GM18517 (cell line): Measurements from ENCODE around the gene RAB11FIP4.

Source experiments
- ATAC-seq: cut with Tn5 transposase; IDR thresholded peaks from one replicate; pipeline ENCODE4 v1.9.1; 2021; ENCODE audit warnings: mild to moderate bottlenecking, moderate library complexity; ENCODE audit not compliant: unreplicated experiment

Gene RAB11FIP4

DNA sequence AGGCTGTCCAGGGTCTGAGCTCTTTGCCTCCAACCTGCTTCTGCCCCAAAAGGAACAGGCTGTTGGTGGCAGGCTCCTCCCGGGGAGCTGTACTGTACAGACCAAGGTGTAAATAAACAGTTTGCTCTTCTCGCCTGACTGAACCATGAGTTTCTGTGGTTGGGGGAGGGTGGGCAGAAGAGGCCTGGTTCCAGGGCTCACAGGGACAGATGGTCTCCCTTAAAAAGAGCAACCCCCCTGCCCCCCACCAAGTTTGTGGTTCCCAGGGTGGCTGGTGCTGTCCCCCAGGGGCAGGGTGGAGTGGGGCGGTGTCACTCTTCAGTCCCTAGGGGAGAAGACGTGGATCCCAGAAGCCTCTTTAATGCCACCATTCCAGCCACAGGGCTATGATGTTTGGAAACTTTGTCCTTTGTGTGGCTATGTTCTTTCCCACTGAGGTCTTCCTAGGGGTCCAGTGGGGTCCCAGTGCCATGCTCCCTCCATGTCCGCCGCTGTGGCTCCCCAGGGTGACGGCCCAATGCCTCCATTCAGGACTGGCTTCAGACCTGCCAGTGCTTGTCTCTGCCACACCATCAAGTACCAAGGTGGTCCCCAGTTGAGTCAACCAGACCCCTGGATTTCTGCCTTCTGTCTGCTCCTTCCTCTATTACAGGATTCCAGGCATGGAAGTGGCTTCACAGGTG, 146.7 kb downstream of the RAB11FIP4 start:
- ATAC-seq = peak; percentile 61

DNA sequence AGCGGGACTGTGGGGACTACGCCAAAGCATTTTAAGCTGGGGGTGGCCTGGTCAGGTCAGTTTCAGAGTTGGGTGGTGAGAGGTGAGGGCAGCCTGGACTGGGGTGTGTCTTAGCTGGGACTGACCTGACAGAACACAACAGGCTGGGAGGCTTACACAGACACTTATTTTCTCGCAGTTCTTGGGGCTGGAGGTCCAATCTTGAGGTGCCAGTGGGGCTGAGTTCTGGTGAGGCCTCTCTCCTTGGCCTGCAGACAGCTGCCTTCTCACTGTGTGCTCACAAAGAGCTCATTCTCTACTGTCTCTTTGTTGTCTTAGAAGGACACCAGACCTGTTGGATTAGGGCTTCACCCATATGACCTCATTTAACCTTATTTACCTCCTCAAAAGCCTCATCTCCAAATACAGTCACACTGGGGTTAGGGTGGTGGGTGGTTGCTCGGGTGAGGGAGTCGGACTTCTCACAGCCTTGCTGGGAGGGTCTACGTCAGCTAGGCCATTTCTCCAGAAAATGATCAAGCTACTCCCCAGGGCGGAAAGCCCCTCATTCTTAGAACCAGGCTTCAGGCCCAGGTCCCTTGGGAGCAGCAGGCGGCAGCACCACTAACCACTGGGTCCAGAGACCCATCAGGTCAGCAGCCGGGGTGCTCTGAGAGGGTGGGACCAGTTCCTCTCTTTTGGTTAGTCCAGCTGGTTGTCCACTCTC, 149.3 kb downstream of the RAB11FIP4 start:
- no peak for ATAC-seq

DNA sequence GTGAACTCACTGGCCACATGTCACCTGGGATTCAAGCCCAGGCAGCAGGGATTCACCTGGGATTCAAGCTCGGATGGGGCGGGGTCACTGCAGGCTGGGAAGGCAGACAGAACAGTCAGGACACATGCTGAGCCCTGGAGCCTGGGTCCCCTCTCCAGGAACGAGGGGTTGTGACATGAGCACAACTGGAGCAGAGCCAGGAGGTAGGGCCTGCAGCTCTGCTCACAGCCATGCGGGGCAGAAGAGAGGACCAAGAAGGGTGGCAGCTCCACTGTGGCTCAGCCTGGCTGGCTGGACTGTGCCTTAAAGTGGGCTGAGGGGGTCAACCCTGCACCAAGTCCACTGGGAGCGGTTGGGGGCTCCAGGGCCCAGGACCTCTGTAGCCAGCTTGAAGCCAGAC, 150.1 kb downstream of the RAB11FIP4 start:
- ATAC-seq = no peak

DNA sequence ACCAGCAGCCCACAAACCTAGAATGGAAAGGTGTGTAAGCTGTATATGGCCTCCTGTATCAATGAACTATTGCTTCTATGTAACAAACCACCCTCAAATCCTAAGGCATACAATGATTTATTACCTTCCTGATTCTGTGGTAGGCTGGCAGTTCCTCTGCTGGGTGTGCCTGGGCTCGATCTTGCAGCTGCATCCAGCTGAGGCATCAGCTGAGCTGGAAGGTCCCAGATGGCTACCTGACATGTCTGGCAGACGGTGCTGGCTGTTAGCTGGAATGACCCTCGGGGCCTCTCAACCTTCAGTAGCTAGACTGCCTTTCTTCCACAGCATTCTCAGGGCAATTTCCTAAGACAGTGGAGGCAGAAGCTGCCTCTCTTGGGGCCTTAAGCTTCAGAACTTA, 152.7 kb downstream of the RAB11FIP4 start:
- ATAC-seq = no peak

DNA sequence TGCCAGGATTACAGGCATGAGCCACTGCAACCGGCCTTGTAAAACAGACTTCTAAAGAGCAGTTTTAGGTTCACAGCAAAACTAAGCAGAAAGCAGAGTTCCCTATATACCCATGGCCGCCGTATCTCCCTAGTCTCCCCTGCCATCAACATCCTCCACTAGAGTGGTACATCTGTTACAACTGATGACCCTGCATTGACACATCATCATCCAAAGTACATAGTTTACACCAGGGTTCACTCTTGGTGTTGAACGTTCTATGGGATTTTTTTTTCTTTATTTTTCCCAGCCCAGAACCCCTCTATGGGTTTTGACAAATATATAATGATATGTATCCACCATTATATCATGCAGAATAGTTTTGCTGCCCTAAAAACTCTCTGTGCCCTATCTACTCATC, 155.2 kb downstream of the RAB11FIP4 start:
- no peak for ATAC-seq

DNA sequence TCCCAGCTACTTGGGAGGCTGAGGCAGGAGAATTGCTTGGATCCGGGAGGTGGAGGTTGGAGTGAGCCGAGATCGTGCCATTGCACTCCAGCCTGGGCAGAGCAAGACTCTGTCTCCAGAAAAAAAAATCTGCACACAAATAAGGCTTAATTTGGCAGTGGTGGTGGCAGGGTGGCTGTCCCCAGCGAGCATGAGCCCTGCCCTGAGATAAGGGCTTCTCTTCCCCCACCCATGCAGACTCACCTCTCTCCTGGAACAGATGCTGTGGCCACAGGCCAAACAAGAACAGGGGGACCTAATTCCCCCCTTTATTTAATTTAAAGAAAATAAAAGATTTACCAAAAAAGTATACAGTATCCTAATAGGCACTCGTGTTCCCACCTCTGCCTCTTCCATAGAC, 157.2 kb downstream of the RAB11FIP4 start:
- ATAC-seq = no peak

DNA sequence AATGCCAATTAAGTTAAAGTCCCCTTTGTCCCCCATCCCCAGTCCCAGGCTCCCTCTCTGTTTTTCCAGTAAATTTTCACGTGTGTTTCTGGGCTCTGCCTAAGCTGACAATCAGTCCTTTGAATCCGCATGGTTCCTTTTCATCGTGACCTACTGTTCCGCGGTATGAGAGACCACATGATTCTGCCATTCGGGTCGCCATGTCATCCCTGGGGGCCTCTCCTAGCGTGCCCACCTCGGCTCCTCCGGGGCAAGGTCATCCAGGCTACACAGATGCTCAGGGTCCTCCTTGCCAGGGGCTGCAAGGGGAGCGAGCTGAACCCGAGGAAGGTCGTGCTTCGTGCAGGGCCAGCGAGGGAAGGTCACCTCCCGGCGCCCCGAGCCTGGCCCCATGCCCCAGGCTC, 157.6 kb downstream of the RAB11FIP4 start:
- ATAC-seq = peak; percentile 13

DNA sequence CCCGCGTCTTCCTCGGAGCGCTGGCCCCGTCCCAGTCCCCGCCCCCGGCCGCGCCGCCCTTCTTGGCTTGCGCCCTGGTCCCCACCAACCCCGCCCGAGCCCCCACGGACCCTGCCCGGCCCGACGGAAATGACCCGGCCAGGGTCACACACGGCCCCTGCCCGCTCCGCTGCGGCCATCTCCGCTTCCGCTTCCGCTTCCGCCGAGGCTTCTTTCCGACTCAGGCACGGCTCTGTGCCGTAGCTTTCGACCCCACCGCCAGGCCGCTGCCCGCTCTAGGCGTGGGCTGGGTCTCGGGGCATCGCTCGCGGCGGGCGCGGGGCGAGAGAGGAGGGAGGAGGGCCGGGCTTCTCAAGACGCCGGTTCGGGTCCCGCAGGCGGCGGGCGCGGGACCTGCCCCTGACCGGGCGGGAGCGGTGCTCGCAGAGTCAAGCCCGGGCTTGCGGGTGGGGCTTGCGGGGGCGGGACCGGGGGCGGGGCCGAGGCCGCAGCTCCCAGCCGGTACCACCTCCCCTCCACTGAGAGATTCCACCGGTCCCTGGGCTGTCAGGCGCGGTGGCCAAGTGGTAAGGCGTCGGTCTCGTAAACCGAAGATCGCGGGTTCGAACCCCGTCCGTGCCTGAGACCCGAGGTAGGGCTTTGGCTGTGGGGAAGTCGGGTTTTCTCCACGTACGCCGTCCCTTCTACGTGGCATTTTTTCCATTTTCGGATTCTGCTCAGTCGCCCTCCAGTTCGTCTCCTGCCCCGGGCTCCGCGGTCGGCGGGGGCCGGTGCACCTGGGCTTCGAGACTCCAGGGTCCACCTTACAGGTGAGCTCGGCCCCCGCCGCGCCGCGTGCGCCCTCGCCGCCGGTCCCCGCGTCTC, 158.3 kb downstream of the RAB11FIP4 start:
- peak; percentile 82 for ATAC-seq

DNA sequence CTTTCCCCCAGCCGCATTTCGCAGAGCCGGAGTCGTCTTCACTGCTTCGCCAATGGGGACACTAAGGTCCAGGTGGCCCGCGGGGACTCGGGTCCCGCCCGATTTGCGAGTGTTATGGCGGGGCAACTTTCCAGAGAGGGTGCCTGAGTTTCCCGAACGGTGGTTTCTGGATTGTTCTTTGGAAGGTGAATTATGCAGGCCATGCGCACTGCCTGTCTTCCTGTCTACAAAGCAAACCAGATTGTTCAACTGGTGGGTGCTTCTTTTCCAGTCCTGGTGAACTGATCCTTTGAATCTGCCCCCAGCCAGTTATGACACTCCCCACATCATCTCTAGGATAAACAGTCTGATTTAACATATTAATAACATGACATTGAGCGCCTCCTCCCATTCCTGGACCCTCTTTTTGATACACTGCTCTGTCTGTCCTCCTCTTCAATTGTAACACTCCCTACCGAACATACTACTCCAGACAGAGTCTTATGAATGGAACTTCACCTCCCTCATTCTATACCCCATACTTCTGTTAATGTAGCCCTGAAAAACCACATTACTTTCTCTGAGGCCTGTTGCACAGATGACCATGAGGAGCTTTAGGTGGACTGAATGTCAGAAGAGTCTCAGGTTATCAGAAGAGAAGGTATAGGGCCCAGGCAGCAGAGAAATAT, 159.0 kb downstream of the RAB11FIP4 start:
- ATAC-seq = peak; percentile 6

DNA sequence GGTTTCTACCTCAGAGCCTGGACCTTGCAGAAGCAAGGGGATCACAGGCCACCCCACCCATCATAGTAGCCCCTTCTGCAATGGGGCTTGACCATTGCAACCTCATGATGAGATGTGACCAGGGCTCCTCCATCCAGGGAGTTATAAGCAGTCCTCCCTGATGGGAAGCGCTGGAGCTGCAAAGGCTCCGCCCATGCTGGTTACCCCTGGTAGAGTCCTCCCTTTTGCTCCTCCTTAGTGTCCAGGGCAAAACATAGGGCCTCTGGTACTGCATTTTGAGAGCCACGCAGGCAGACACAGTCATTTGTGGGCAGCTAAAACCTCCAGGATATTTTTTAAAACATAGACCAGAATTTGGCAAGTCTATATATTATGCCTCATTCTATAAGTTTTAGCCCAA, 161.1 kb downstream of the RAB11FIP4 start:
- ATAC-seq = no peak

DNA sequence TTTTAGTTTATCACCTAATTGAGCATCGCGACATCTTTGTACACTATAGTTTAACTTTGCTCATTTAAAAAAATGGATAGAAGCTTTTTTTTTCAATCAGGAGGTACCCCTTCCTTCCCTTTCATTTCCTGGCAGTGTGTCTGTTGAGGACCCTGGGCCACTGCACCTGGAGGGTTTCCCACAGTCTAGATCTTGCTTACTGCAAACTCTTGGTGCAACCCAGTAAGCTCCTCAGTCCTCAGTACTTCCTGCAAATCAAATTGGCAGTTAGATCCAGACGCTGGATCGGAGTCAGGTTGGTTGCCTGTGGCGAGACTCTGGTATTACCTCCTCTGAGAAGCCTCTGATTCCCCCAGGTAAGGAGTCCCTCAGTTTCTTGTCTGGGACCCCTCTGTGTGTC, 162.0 kb downstream of the RAB11FIP4 start:
- no peak for ATAC-seq

DNA sequence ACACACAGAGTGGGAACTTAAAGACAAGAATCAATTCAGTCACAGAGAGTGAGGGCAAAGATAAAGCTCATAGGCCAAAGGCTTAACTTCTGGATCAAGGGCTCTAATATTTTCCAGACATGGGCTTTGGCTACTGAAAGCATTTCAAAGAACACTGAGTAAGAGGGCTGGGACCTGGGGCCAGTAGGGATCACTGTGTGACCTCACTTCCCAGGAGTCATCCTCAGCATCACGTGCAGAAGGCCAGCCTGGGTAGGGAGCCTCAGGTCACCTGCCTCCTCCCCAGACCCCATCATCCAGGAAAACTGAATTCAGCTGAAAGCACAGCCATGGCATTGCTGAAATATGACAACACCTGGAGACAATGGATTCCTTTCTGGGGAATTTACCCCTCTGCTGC, 163.5 kb downstream of the RAB11FIP4 start:
- ATAC-seq = no peak

DNA sequence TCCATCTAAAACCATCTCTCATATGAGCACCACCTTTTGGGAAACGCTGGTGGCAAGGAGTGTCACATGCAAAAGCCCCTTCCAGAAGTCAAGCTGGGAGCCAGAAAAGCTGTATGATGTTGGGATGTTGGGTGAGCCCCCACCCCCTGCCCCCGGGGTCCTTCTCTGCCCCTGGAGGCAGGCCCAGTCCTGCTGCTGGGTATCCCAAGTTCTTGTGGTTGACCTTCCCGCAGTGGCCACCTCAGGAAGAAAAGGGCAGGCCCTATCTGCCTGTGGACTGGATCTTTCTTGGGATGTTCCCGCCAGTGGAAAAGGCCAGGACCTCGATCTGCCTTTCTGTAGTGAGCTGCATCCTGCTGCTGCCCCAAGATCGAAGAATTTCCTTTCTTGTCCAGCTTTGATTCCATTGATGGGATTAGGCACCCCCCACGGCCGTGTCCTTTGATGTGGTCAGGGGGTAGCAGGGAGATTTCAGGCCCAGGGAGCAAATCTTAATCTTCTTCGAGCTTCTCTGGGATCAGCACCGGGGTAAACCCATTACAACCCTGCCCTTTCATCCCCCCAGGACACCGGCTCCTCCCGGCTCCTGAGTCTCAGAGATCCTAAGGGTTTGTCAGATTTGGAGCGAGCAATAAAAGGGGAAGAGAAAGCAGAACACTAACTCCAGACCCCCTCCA, 165.6 kb downstream of the RAB11FIP4 start:
- no peak for ATAC-seq

DNA sequence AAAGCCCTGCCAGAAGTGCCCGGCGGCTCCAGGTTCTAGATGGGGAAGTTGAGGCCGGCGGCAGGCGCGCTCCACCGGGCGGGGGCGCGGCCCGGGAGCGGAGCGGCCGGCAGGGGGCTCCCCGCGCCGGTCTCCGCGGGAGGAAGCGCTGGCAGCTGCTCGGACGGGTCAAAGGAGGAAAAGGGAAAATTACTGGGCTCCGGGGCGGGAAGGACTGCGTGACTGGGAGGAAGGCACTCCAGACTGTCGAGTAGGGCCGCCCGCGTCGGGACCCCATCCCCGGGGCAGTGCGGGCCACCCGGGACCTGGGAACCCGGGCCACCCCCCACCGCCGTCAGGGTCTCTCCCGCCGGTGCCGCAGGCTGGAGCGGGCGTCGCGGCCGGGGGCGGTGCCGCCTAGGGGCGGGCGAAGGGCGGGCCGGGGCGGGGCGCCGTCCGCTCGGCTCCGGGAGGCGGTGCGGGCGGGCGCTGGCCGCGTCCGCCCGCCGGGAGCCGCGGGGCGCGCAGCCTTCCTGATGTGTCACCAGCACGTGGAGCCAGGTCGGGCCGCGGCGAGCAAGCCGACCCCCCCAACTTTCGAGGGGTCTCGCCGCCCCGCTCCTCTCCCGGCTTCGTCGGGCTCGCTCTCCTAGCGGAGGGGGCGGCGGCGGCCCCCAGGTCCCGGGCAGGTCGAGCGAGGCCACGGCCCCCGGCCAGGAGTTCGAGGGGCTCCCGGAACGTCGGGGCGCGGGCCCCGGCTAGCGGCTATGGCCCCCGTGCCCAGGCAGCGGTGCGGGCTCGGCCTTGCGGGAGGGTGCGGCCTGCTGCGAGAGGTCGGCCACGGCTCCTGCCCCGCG, 167.5 kb downstream of the RAB11FIP4 start:
- no peak for ATAC-seq

DNA sequence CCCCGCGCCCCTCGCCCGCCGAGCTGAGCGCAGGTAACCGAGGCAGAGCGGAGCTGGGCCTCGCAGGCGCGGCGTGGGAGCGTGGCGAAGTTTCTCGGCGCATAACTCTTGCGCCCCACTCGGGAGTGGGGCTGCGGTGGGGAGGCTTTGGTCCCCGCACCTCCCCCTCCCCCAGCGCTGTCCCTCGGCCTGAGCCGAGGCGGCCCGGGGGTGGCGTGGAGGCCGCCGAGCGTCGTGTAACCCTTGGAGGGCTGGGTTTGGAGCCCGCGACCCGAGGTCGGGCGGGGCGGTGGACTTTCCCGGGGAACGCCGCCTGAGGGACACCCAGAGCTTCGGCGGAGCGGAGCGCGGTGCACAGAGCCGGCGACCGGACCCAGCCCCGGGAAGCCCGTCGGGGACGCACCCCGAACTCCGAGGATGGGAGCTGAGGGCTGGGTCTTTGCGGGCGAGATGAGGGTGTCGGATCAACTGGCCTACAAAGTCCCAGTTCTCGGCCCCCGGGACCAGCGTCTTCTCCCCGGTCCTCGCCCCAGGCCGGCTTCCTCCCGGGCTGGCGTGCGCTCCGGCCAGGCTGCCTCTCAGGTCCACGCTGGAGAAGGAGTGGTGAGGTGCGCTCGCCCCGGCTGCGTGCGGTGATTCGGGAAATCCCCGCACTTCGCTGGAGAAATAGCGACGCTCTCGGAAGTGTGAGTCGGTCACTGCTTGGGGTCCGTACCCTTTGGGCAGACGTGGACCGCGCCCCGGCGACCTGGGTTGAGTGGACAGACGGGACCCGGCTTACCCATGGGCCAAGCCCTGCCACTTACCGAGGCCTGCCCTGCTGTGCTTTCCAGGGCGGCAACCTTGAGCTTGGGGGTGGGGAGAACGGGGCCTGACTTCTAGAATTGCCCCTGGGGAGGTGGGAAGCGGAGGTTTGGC, 168.4 kb downstream of the RAB11FIP4 start:
- no peak for ATAC-seq

DNA sequence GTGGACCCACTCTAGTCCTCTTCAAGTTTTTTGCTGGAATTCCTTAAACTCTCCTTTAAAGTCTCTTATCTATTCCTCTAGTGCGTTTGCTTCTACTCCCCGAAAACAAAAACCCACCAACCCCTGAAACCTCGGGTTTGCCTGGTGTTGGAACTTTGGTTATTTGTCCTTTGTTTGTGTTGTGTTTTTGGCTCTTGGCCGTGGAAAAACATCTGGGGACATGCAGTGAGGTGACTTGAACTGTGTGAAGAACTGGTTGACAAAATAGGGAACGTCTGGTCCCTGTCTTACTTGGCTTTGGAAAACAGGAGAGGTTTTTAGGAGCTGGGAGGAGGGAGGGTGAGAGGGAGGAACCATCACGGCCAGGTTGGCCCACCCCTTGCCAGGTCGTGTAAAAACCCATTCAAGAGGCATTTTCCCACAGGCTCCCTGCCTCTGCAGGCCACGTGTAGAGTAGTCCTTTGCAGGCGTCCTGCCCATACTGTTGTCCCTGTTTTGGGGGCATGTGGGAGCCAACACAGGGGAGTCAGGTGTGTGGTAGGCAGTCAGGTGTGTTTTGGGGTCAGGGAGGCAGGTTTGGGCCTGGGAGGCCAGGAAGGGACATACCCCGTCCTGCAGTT, 169.3 kb downstream of the RAB11FIP4 start:
- ATAC-seq = no peak

DNA sequence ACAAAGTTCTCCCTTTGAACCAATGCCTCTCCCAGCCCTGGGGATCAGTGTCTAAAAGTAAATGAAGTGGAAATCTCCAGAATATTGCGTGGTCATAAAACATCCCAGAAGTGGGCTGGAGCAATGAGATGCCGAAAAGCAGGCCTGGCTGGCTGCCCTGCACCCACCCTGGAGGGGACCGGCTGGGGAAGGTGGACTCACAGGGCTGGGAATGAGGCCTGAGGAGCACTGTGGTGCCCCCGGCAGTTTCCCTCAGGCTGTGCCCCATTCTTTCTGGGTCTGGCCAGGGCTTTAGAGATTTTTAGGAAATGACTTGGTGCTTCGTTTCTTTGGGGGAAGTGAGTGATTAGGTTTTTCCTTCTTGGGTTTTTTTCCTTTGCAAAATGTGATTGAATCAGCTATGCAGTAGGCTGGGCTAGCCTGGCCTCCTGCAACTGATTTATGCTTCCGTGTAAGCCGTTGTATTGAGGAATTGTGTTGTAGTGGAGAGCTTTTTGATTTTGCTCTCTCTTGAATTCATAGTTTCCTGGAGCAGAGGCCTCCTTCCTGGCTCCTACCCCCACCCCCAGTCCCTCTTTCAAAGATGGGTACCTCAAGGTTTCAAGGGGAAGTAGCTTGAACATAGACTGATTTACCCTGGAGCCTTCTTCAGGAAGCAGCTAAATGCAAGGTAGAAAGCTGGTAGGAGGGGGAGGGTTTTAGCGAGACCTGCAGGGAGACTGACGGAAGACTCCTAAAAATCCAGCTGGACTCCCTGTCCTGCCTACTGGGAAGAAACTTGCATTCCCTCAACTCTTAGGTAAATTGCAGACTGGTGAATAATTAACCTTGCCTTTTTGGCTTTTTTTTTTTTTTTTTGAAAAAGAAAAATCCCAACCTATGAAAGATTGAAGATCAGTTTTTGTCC, 170.2 kb downstream of the RAB11FIP4 start:
- no peak for ATAC-seq
